Regular cardiac myocyte (primary cell): Measurements from ENCODE around the gene LHX5. TPM values are rescaled to one million over a fixed set of nuclear protein-coding genes. Genes with fewer than 3 reads are reported as not detected.

Experiments used
- total RNA-seq: library from RNA; depleted of rRNA; stranded (reverse); fragments of >200 nt; gene quantifications from 2 replicates; pipeline ENCODE4 v1.2.3, GENCODE V29; 2014

The LHX5 gene
- total RNA-seq, result not detected in 2 replicates

GRCh38 chr12:113471619-113472171, at the start of gene LHX5:
LHX5 (minus strand) TSS chr12:113471871; CDS start chr12:113471498, 373 bp downstream.

GRCh38 chr12:113422030-113422885, 49.4 kb downstream of the LHX5 start, which contains the start of gene SDSL:
SDSL (plus strand) TSS chr12:113422380; CDS start chr12:113427983, 5,603 bp downstream.

Other genes with a start within 250 kb of the LHX5 start
- 12.1 and 20.9 TPM in 2 replicates for gene SLC8B1, start 136.8 kb downstream of the LHX5 start, total RNA-seq
- 22.0 and 59.2 TPM in 2 replicates for gene PLBD2, start 113.3 kb downstream of the LHX5 start, total RNA-seq
- gene SDS, start 68.0 kb downstream of the LHX5 start, total RNA-seq, result not detected in 2 replicates
- gene SDSL, start 49.5 kb downstream of the LHX5 start, total RNA-seq, result 11.6 and 30.1 TPM in 2 replicates